B cell (primary cell): ENCODE data around the gene ABCD4. TPM values are rescaled to one million over a fixed set of nuclear protein-coding genes. Genes with fewer than 3 reads are reported as not detected.

ENCODE experiments used
- ATAC-seq: fragments of 200-7000 bp; cut with Tn5 transposase; one replicate; pipeline ENCODE4 v1.10.0; 2021; ENCODE audit warnings: low read depth, mild to moderate bottlenecking, moderate number of reproducible peaks, moderate library complexity
- CTCF ChIA-PET: fragments of 350-600 bp; sonication (Branson Sonifier 250); formaldehyde crosslinking; loops from one replicate; lab custom pipeline; 2021; ENCODE audit warnings: antibody characterized with exemption, inconsistent platforms; lab: Charles Lee
- POLR2A ChIA-PET: fragments of 350-600 bp; sonication (Branson Sonifier 250); formaldehyde crosslinking; loops from one replicate; lab custom pipeline; 2021; ENCODE audit warnings: antibody characterized with exemption; lab: Charles Lee
- DNase-seq: peaks from one replicate; pipeline ENCODE4 v3.0.0; 2013
- H2AFZ ChIP-seq: 2 replicates; pipeline ENCODE4 v1.6.1; 2012; ENCODE audit warnings: mild to moderate bottlenecking, low read depth, low read length; ENCODE audit not compliant: insufficient read depth, poor library complexity, severe bottlenecking
- H3K27ac ChIP-seq, 2 donors: 1 replicate in 1 of 2; 2 replicates in 1 of 2; pipeline ENCODE4 v1.5.1; 2012 to 2013; ENCODE audit warnings: low read length in 2 of 2, mild to moderate bottlenecking in 2 of 2, moderate library complexity in 1 of 2
- H3K27me3 ChIP-seq, 4 experiments: fragments of 200-600 bp in 1 of 4; sonication (generic) in 1 of 4; replicated peaks in 1 of 4; 1 replicate in 2 of 4; 2 replicates in 2 of 4; pipeline versions ENCODE4 v1.6.1 to v1.7.0; 2013 to 2016; ENCODE audit warnings: low read length in 3 of 4, mild to moderate bottlenecking in 2 of 4, mixed read lengths in 1 of 4, moderate library complexity in 1 of 4; ENCODE audit not compliant: insufficient read depth in 4 of 4, control insufficient read depth in 3 of 4; ENCODE audit errors: control extremely low read depth in 1 of 4
- H3K36me3 ChIP-seq, 2 experiments: replicated peaks in 1 of 2; 1 replicate in 1 of 2; 2 replicates in 1 of 2; pipeline versions ENCODE4 v1.6.1 to v1.7.1; 2013; ENCODE audit warnings: low read length in 1 of 2; ENCODE audit not compliant: insufficient read depth in 2 of 2, control insufficient read depth in 1 of 2; ENCODE audit errors: control extremely low read depth in 1 of 2, extremely low read depth in 1 of 2
- H3K4me1 ChIP-seq, 2 donors: fragments of 200-600 bp in 1 of 2; sonication (generic) in 1 of 2; 1 replicate in 1 of 2; 2 replicates in 1 of 2; pipeline versions ENCODE4 v1.5.1 to v1.6.1; 2013 to 2017; ENCODE audit warnings: low read length in 2 of 2; ENCODE audit not compliant: control insufficient read depth in 2 of 2, insufficient read depth in 2 of 2
- H3K4me2 ChIP-seq: replicated peaks from 2 replicates; pipeline ENCODE3; 2012; ENCODE audit warnings: mild to moderate bottlenecking, low read depth, low read length; ENCODE audit not compliant: poor library complexity, severe bottlenecking
- H3K4me3 ChIP-seq, 5 experiments: fragments of 200-600 bp in 1 of 5; sonication (generic) in 1 of 5; 1 replicate in 3 of 5; 2 replicates in 2 of 5; pipeline versions ENCODE4 v1.5.1 to v1.7.0; 2011 to 2016; ENCODE audit warnings: low read length in 4 of 5, mild to moderate bottlenecking in 4 of 5, low read depth in 2 of 5, control low read depth in 1 of 5, moderate library complexity in 1 of 5; ENCODE audit not compliant: insufficient read depth in 1 of 5; ENCODE audit errors: control extremely low read depth in 1 of 5, extremely low read depth in 1 of 5
- H3K79me2 ChIP-seq: fragments of 200-600 bp; sonication (generic); one replicate; pipeline ENCODE4 v1.6.0; 2016; ENCODE audit warnings: low read length; ENCODE audit not compliant: control insufficient read depth, insufficient read depth
- H3K9ac ChIP-seq: fragments of 200-600 bp; sonication (generic); 2 replicates; pipeline ENCODE4 v1.6.1; 2017; ENCODE audit warnings: mild to moderate bottlenecking, low read length, moderate library complexity
- H3K9me3 ChIP-seq, 3 donors: one replicate each; pipeline versions ENCODE4 v1.6.1 to v1.7.1; 2013; ENCODE audit warnings: low read length in 2 of 3; ENCODE audit not compliant: control insufficient read depth in 2 of 3, insufficient read depth in 1 of 3; ENCODE audit errors: control extremely low read depth in 1 of 3
- H4K20me1 ChIP-seq: 2 replicates; pipeline ENCODE4 v1.6.0; 2012; ENCODE audit warnings: mild to moderate bottlenecking, low read length; ENCODE audit not compliant: insufficient read depth, control insufficient read depth, poor library complexity, severe bottlenecking
- H3K27ac Mint-ChIP-seq: one replicate; pipeline ENCODE4 v1.8.0; 2021; ENCODE audit warnings: mixed read lengths
- H3K27me3 Mint-ChIP-seq: one replicate; pipeline ENCODE4 v1.8.0; 2021; ENCODE audit warnings: mixed read lengths
- H3K4me1 Mint-ChIP-seq: one replicate; pipeline ENCODE4 v1.8.0; 2021; ENCODE audit warnings: mixed read lengths
- H3K4me3 Mint-ChIP-seq: one replicate; pipeline ENCODE4 v1.8.0; 2021; ENCODE audit warnings: mixed read lengths
- H3K9me3 Mint-ChIP-seq: one replicate; pipeline ENCODE4 v1.8.0; 2022; ENCODE audit warnings: mixed read lengths; ENCODE audit not compliant: insufficient read depth
- CTCF ChIP-seq: fragments of 200-600 bp; IDR thresholded peaks from one replicate; pipeline ENCODE4 v1.8.0; 2022; ENCODE audit warnings: antibody characterized with exemption, mild to moderate bottlenecking
- EZH2 ChIP-seq: IDR thresholded peaks from 2 replicates; pipeline ENCODE4 v1.6.1; 2012; ENCODE audit warnings: borderline replicate concordance, low read depth, mild to moderate bottlenecking, moderate library complexity, low read length; ENCODE audit not compliant: insufficient read depth, poor library complexity, severe bottlenecking
- WGBS: methylation state at CpG from one replicate; pipeline ENCODE4 v1.1.5; 2013; ENCODE audit warnings: missing lambda C conversion rate; ENCODE audit not compliant: insufficient coverage; 5-methylcytosine and 5-hydroxymethylcytosine counted together
- intact Hi-C: fragments of 100-400 bp; cut with micrococcal nuclease; formaldehyde crosslinking; loops from one replicate; pipeline ENCODE4 v1.10.0; 2022
- polyA plus RNA-seq: library from polyadenylated mRNA; depleted of rRNA; stranded (reverse); fragments of >200 nt; gene quantifications from 2 replicates; pipeline ENCODE4 v1.2.3, GENCODE V29; 2012
- total RNA-seq, 2 donors: library from RNA; stranded (reverse); fragments of 120-200 nt in 1 of 2; gene quantifications; 1 replicate in 1 of 2; 2 replicates in 1 of 2; pipeline versions ENCODE4 v1.2.3 to v1.2.4, GENCODE V29; 2013 to 2022

ABCD4 gene
- total and polyA plus RNA-seq, 2 donors (not counting 1 experiment from before 2014, with no cell fraction given): 90.0 to 125 TPM

DNA sequence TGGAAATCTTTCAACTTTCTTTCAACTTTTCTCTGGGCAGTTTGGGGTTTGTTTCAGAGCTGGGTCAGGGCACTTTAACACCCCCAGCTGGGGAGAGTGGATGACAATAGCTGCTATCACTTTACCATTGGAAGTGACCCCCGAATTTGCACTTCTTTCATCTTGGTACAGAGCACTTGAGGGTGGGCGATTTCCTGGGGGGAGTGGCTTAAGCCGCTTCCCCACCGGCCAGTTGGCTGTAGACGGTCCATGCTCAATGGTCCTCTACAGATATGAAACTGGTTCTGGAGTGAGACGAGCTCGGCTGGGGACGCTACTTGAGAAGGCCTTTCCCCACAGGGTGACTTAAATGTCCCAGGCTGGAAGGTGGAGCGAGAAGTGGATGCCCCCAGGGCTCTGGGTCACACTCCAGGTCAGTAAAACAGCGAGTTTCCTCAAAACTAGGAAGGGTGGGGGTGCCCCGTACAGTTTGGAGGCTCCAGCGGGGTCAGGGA lies 45.6 kb upstream of the ABCD4 start, which contains the start of gene VRTN:
TSS of gene VRTN (plus strand) at position 231 of the 494 bp plus-strand sequence. CDS start 8,313 bp downstream, outside the sequence.
- H3K9me3 ChIP-seq: no peaks in the 10 kb centered on the region
- no peak for TF ChIP-seq EZH2
- TF ChIP-seq CTCF: no peak
- no peak within 1 kb of the TSS for H3K9ac ChIP-seq
- H3K79me2 ChIP-seq: no peaks in the 10 kb centered on the region
- whole genome bisulfite sequencing: 95% methylated on average over 12 of the region's 12 CpGs
- H3K4me3 ChIP-seq: no peak within 1 kb of the TSS
- H3K27ac ChIP-seq: no peak within 1 kb of the TSS
- DNase-seq: no peak
- POLR2A ChIA-PET: no interaction called here
- H3K4me2 ChIP-seq: no peak within 1 kb of the TSS
- H4K20me1 ChIP-seq: no peaks in the 10 kb centered on the region
- no peaks in the 10 kb centered on the region for H3K4me1 Mint-ChIP-seq
- H3K27me3 Mint-ChIP-seq: peaks cover 10% of the 10 kb centered on the region
- no peak for ATAC-seq
- no peak within 1 kb of the TSS for H3K27ac Mint-ChIP-seq
- intact Hi-C loops: no loop called here
- no peak within 1 kb of the TSS for H3K4me3 Mint-ChIP-seq
- H3K4me1 ChIP-seq: no peaks in the 10 kb centered on the region
- no peaks in the 10 kb centered on the region for H3K36me3 ChIP-seq
- H3K27me3 ChIP-seq: no peaks in the 10 kb centered on the region
- H3K9me3 Mint-ChIP-seq: no peaks in the 10 kb centered on the region
- CTCF ChIA-PET: no interaction called here
- H2AFZ ChIP-seq: no peak within 1 kb of the TSS

- ATAC-seq: no peak
- Mint-ChIP-seq H3K27me3 (peaks cover 9% of the 10 kb centered on the region), H3K4me3 (no peak overlapping the region), H3K9me3 (no peaks in the 10 kb centered on the region), H3K27ac (no peak overlapping the region), H3K4me1 (no peaks in the 10 kb centered on the region)
- no peaks in the 10 kb centered on the region for H3K27me3 ChIP-seq
- ChIA-PET CTCF (no interaction called here), POLR2A (no interaction called here)
- no peak overlapping the region for H3K9ac ChIP-seq
- no peaks in the 10 kb centered on the region for H3K4me1 ChIP-seq
- no peak for TF ChIP-seq CTCF
- no peak for TF ChIP-seq EZH2
- H3K4me3 ChIP-seq: no peak overlapping the region
- H3K27ac ChIP-seq: no peak overlapping the region
- no peaks in the 10 kb centered on the region for H3K79me2 ChIP-seq
- H2AFZ ChIP-seq: no peak overlapping the region
- DNase-seq: no peak
- intact Hi-C loops: no loop called here
- H3K4me2 ChIP-seq: no peak overlapping the region
- H3K36me3 ChIP-seq: no peaks in the 10 kb centered on the region
- no peaks in the 10 kb centered on the region for H3K9me3 ChIP-seq
- WGBS: 83% methylated on average over 1 of the region's 1 CpG
- no peaks in the 10 kb centered on the region for H4K20me1 ChIP-seq
Measured at GRCh38 chr14:74347795-74348100, 45.0 kb upstream of the ABCD4 start.
